LNCaP clone FGC (cell line): ENCODE results near the gene NLRP10.

Experiments
- DNase-seq: peaks from one replicate; pipeline ENCODE4 v3.0.0-alpha.2; 2011; ENCODE audit warnings: low read depth
- H3K4me3 ChIP-seq: 2 replicates; pipeline ENCODE4 v1.5.1; 2011; ENCODE audit warnings: mild to moderate bottlenecking, low read depth, low read length, control low read depth
- CTCF ChIP-seq: IDR thresholded peaks from 2 replicates; pipeline ENCODE4 v1.5.1; 2012; ENCODE audit warnings: mild to moderate bottlenecking; ENCODE audit not compliant: control insufficient read depth, insufficient read depth; ENCODE audit errors: extremely low read depth

Gene NLRP10

GRCh38 chr11:7967097-7967496 lies 1.9 kb upstream of the NLRP10 start:
- no peak overlapping the region for H3K4me3 ChIP-seq
- DNase-seq, result no peak
- no peak for TF ChIP-seq CTCF

- no peak for TF ChIP-seq CTCF
- DNase-seq, result no peak
- H3K4me3 ChIP-seq, result no peak overlapping the region
These were observed 374 bp downstream of the NLRP10 start for GRCh38 chr11:7964873-7965272.

- no peak for TF ChIP-seq CTCF
- H3K4me3 ChIP-seq, result no peak overlapping the region
- no peak for DNase-seq
These were observed 986 bp downstream of the NLRP10 start for GRCh38 chr11:7964261-7964660.

- no peak overlapping the region for H3K4me3 ChIP-seq
- no peak for TF ChIP-seq CTCF
- DNase-seq, result peak; percentile 87
These were observed 10.1 kb downstream of the NLRP10 start for GRCh38 chr11:7955191-7955590.

GRCh38 chr11:7949934-7950333 lies 15.3 kb downstream of the NLRP10 start:
- no peak for DNase-seq
- TF ChIP-seq CTCF, result no peak

GRCh38 chr11:7944123-7944522 lies 21.1 kb downstream of the NLRP10 start:
- DNase-seq, result no peak
- H3K4me3 ChIP-seq, result no peak overlapping the region
- no peak for TF ChIP-seq CTCF

More at GRCh38 chr11:7949934-7950333, 15.3 kb downstream of the NLRP10 start:
- H3K4me3 ChIP-seq, result no peak overlapping the region

- no peak for DNase-seq
- no peak for TF ChIP-seq CTCF
- no peak within 1 kb of the TSS for H3K4me3 ChIP-seq
These were observed 23.6 kb downstream of the NLRP10 start, which contains the start of gene OR10A3 for GRCh38 chr11:7941608-7942007. Gene OR10A3, minus strand, starts transcription at chr11:7941708. Its CDS starts 2,188 bp downstream, at chr11:7939520.
